Melanocyte of skin (primary cell): ENCODE measurements around the gene TERT. TPM values are rescaled to one million over a fixed set of nuclear protein-coding genes. Genes with fewer than 3 reads are reported as not detected.

Source experiments
- small RNA-seq, 2 donors: library from RNA; depleted of rRNA; stranded (forward); fragments of <200 nt; gene quantifications; one replicate each; pipeline ENCODE3, GENCODE V24; 2012
- total RNA-seq, 2 donors: library from RNA; depleted of rRNA; stranded (reverse); fragments of >200 nt; gene quantifications; 2 replicates each; pipeline ENCODE4 v1.2.3, GENCODE V29; 2012

Gene TERT
- not detected for total RNA-seq

DNA sequence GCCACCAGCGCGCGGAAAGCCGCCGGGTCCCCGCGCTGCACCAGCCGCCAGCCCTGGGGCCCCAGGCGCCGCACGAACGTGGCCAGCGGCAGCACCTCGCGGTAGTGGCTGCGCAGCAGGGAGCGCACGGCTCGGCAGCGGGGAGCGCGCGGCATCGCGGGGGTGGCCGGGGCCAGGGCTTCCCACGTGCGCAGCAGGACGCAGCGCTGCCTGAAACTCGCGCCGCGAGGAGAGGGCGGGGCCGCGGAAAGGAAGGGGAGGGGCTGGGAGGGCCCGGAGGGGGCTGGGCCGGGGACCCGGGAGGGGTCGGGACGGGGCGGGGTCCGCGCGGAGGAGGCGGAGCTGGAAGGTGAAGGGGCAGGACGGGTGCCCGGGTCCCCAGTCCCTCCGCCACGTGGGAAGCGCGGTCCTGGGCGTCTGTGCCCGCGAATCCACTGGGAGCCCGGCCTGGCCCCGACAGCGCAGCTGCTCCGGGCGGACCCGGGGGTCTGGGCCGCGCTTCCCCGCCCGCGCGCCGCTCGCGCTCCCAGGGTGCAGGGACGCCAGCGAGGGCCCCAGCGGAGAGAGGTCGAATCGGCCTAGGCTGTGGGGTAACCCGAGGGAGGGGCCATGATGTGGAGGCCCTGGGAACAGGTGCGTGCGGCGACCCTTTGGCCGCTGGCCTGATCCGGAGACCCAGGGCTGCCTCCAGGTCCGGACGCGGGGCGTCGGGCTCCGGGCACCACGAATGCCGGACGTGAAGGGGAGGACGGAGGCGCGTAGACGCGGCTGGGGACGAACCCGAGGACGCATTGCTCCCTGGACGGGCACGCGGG is at the start of gene TERT:
Gene TERT, minus strand, starts transcription at position 234 of the 815 bp plus-strand sequence. Its CDS starts 79 bp downstream, at position 155.

GRCh38 chr5:1225081-1225480 is 69.8 kb downstream of the TERT start, which contains the start of gene SLC6A18:
SLC6A18 (plus strand) TSS chr5:1225381; CDS start chr5:1225478, 97 bp downstream.

Small RNAs within 50 kb of the gene (small RNA-seq; reads per million reads assigned to genes)
- 0 to 0.29 reads per million in 2 donors for gene MIR4457

Other genes with a start within 250 kb of the TERT start
- gene SLC12A7, start 183.0 kb downstream of the TERT start, total RNA-seq: 10 to 100 TPM; 21.3 to 34.3 TPM
- not detected for gene SLC6A19, start 93.5 kb downstream of the TERT start, total RNA-seq
- gene SLC6A18, start 69.7 kb downstream of the TERT start, total RNA-seq: not detected
- 100 to 1,000 TPM; 143 to 229 TPM for gene CLPTM1L, start 50.0 kb upstream of the TERT start, total RNA-seq
- not detected for gene SLC6A3, start 150.4 kb upstream of the TERT start, total RNA-seq
- 10 to 100 TPM; 54.0 to 71.9 TPM for gene LPCAT1, start 228.9 kb upstream of the TERT start, total RNA-seq